ENCODE measurements around the gene MPC1. TPM values are rescaled to one million over a fixed set of nuclear protein-coding genes. Genes with fewer than 3 reads are reported as not detected.
"Not testable (repeated sequence)": the region's sequence is repeated elsewhere in the genome, so short reads cannot be mapped to it uniquely, and the experiment has no call there.

Gene MPC1
- total RNA-seq, 1 experiment from 2014 or later = 10.7 TPM

GRCh38 chr6:166387098-166387497, 4.4 kb upstream of the MPC1 start:
- DNase-seq (ENCODE audit: low read depth); in situ Hi-C loops (cut with HindIII; ENCODE audit: low pct_unique_long_range_greater_than_20kb, low sequenced_read_pairs): not testable (repeated sequence)

- in situ Hi-C loops (cut with HindIII; ENCODE audit: low pct_unique_long_range_greater_than_20kb, low sequenced_read_pairs) = no loop called here
Measured at GRCh38 chr6:166386111-166386510, 3.4 kb upstream of the MPC1 start.

GRCh38 chr6:166383802-166384363, 1.1 kb upstream of the MPC1 start:
- in situ Hi-C loops (cut with HindIII; ENCODE audit: low pct_unique_long_range_greater_than_20kb, low sequenced_read_pairs); DNase-seq (ENCODE audit: low read depth): not testable (repeated sequence)

More at GRCh38 chr6:166386111-166386510, 3.4 kb upstream of the MPC1 start:
- DNase-seq (ENCODE audit: low read depth) = no peak

- in situ Hi-C loops (cut with HindIII; ENCODE audit: low pct_unique_long_range_greater_than_20kb, low sequenced_read_pairs) = no loop called here
Measured at GRCh38 chr6:166382500-166382932, 224 bp downstream of the MPC1 start.

GRCh38 chr6:166381733-166382499, 824 bp downstream of the MPC1 start:
- in situ Hi-C loops (cut with HindIII; ENCODE audit: low pct_unique_long_range_greater_than_20kb, low sequenced_read_pairs) = no loop called here
- peak; percentile 44 for DNase-seq (ENCODE audit: low read depth)

More at GRCh38 chr6:166382500-166382932, 224 bp downstream of the MPC1 start:
- DNase-seq (ENCODE audit: low read depth) = no peak

- in situ Hi-C loops (cut with HindIII; ENCODE audit: low pct_unique_long_range_greater_than_20kb, low sequenced_read_pairs) = no loop called here
- DNase-seq (ENCODE audit: low read depth) = no peak
Measured at GRCh38 chr6:166381381-166381732, 1.4 kb downstream of the MPC1 start.

- in situ Hi-C loops (cut with HindIII; ENCODE audit: low pct_unique_long_range_greater_than_20kb, low sequenced_read_pairs) = no loop called here
- DNase-seq (ENCODE audit: low read depth) = no peak
Measured at GRCh38 chr6:166379800-166380199, 2.9 kb downstream of the MPC1 start.

- in situ Hi-C loops (cut with HindIII; ENCODE audit: low pct_unique_long_range_greater_than_20kb, low sequenced_read_pairs) = no loop called here
- no peak for DNase-seq (ENCODE audit: low read depth)
Measured at GRCh38 chr6:166379103-166379586, 3.6 kb downstream of the MPC1 start.

GRCh38 chr6:166377721-166378120, 5.0 kb downstream of the MPC1 start:
- DNase-seq (ENCODE audit: low read depth) = no peak
- in situ Hi-C loops (cut with HindIII; ENCODE audit: low pct_unique_long_range_greater_than_20kb, low sequenced_read_pairs) = no loop called here

- in situ Hi-C loops (cut with HindIII; ENCODE audit: low pct_unique_long_range_greater_than_20kb, low sequenced_read_pairs) = no loop called here
- DNase-seq (ENCODE audit: low read depth) = no peak
Measured at GRCh38 chr6:166375013-166375412, 7.7 kb downstream of the MPC1 start.

GRCh38 chr6:166370489-166370888, 12.3 kb downstream of the MPC1 start:
- no peak for DNase-seq (ENCODE audit: low read depth)
- in situ Hi-C loops (cut with HindIII; ENCODE audit: low pct_unique_long_range_greater_than_20kb, low sequenced_read_pairs) = no loop called here

- DNase-seq (ENCODE audit: low read depth) = no peak
- in situ Hi-C loops (cut with HindIII; ENCODE audit: low pct_unique_long_range_greater_than_20kb, low sequenced_read_pairs) = no loop called here
Measured at GRCh38 chr6:166369782-166370181, 13.0 kb downstream of the MPC1 start.

GRCh38 chr6:166366921-166367320, 15.8 kb downstream of the MPC1 start:
- in situ Hi-C loops (cut with HindIII; ENCODE audit: low pct_unique_long_range_greater_than_20kb, low sequenced_read_pairs) = no loop called here
- DNase-seq (ENCODE audit: low read depth) = no peak

GRCh38 chr6:166365806-166366205, 16.9 kb downstream of the MPC1 start:
- in situ Hi-C loops (cut with HindIII; ENCODE audit: low pct_unique_long_range_greater_than_20kb, low sequenced_read_pairs) = no loop called here
- no peak for DNase-seq (ENCODE audit: low read depth)

- DNase-seq (ENCODE audit: low read depth) = no peak
- in situ Hi-C loops (cut with HindIII; ENCODE audit: low pct_unique_long_range_greater_than_20kb, low sequenced_read_pairs) = no loop called here
Measured at GRCh38 chr6:166365221-166365620, 17.5 kb downstream of the MPC1 start.

GRCh38 chr6:166364456-166364855, 18.3 kb downstream of the MPC1 start:
- no peak for DNase-seq (ENCODE audit: low read depth)
- in situ Hi-C loops (cut with HindIII; ENCODE audit: low pct_unique_long_range_greater_than_20kb, low sequenced_read_pairs) = no loop called here

- in situ Hi-C loops (cut with HindIII; ENCODE audit: low pct_unique_long_range_greater_than_20kb, low sequenced_read_pairs); DNase-seq (ENCODE audit: low read depth): not testable (repeated sequence)
Measured at GRCh38 chr6:166362427-166362826, 20.3 kb downstream of the MPC1 start.

- in situ Hi-C loops (cut with HindIII; ENCODE audit: low pct_unique_long_range_greater_than_20kb, low sequenced_read_pairs) = no loop called here
- DNase-seq (ENCODE audit: low read depth) = no peak
Measured at GRCh38 chr6:166361077-166361429, 21.7 kb downstream of the MPC1 start.

- in situ Hi-C loops (cut with HindIII; ENCODE audit: low pct_unique_long_range_greater_than_20kb, low sequenced_read_pairs) = no loop called here
- DNase-seq (ENCODE audit: low read depth) = no peak
Measured at GRCh38 chr6:166360243-166361076, 22.3 kb downstream of the MPC1 start.
